ENCODE data around the gene AP5S1. TPM values are rescaled to one million over a fixed set of nuclear protein-coding genes. Genes with fewer than 3 reads are reported as not detected.

The AP5S1 gene
- total RNA-seq, 1 experiment from 2014 or later: 3.9 TPM

GRCh38 chr20:3876676-3877075, 56.3 kb downstream of the AP5S1 start:
- peaks cover 1% of the 10 kb centered on the region; the same call in 1 of the 2 replicates for H3K27me3 Mint-ChIP-seq (ENCODE audit: low read depth)
- no peak overlapping the region for H2AK5ac ChIP-seq (ENCODE audit: insufficient read length, low read length)

More at GRCh38 chr20:3876676-3877075, 56.3 kb downstream of the AP5S1 start:
- no peaks in the 10 kb centered on the region for H3K9me3 ChIP-seq (ENCODE audit: control insufficient read depth, low read depth, low read length)
- no peak overlapping the region for H3K14ac ChIP-seq (ENCODE audit: insufficient read depth, low read length)
- no peak overlapping the region for H4K8ac ChIP-seq (replicated peaks; ENCODE audit: insufficient read length, low read depth, low read length)
- no peak overlapping the region for H3K23ac ChIP-seq (ENCODE audit: insufficient read length, low read depth, low read length)
- Mint-ChIP-seq H3K4me1 (peaks cover 5% of the 10 kb centered on the region in 2 experiments; a peak in 3 of 4 replicates), H3K9me3 (no peaks in the 10 kb centered on the region), H3K4me3 (no peak overlapping the region), H3K27ac (peak overlapping the region in 1 of 3 experiments; percentile 22; a peak in 1 of 7 replicates), H3K36me3 (ENCODE audit: insufficient read depth in 1 of 3, low read depth in 3 of 3) (peaks cover 3 to 22% (median 14%) of the 10 kb centered on the region in 3 experiments; a peak in 6 of 7 replicates)
- no peaks in the 10 kb centered on the region for H4K20me1 ChIP-seq (ENCODE audit: control insufficient read depth, insufficient read depth, insufficient read length)
- H4K5ac ChIP-seq (ENCODE audit: insufficient read length, low read depth, low read length): no peak overlapping the region
- DNase-seq: no peak
- H2AFZ ChIP-seq (ENCODE audit: low read length): no peak overlapping the region
- no peaks in the 10 kb centered on the region for H3K79me1 ChIP-seq (ENCODE audit: insufficient read depth, low read depth, low read length, poor library complexity, severe bottlenecking)
- H2BK5ac ChIP-seq (ENCODE audit: insufficient read length, low read length): no peak overlapping the region
- no peak overlapping the region for H3K4ac ChIP-seq (ENCODE audit: low read depth, low read length)
- no peak overlapping the region for H3K56ac ChIP-seq (ENCODE audit: insufficient read length, low read depth, low read length)
- no peak overlapping the region for H2BK12ac ChIP-seq (ENCODE audit: insufficient read length, low read depth, low read length)
- no peaks in the 10 kb centered on the region; the same call in 1 of the 2 replicates for H3K4me1 ChIP-seq (ENCODE audit: insufficient read depth, low read length)
- no peak for TF ChIP-seq CTCF (conservative IDR thresholded peaks at IDR 0.05)
- no peak overlapping the region for H2BK20ac ChIP-seq (ENCODE audit: low read depth, low read length, poor library complexity, severe bottlenecking)
- H3K27ac ChIP-seq (ENCODE audit: insufficient read length, low read depth, low read length): no peak overlapping the region
- H3K4me2 ChIP-seq (ENCODE audit: insufficient read depth, insufficient read length, low read length): no peak overlapping the region
- H3K9ac ChIP-seq (ENCODE audit: extremely low read depth, insufficient read length, low read length): no peak overlapping the region
- H3K79me2 ChIP-seq (ENCODE audit: insufficient read depth, low read length): no peaks in the 10 kb centered on the region
- H3K18ac ChIP-seq (ENCODE audit: insufficient read length, low read depth, low read length): no peak overlapping the region
- H3K23me2 ChIP-seq (ENCODE audit: insufficient read length, low read depth, low read length, poor library complexity, severe bottlenecking): no peaks in the 10 kb centered on the region
- no peak overlapping the region for H3T11ph ChIP-seq (ENCODE audit: low read length)
- no peaks in the 10 kb centered on the region for H3K27me3 ChIP-seq (ENCODE audit: insufficient read depth, low read length)
- no peak overlapping the region for H2BK15ac ChIP-seq (ENCODE audit: low read depth, low read length)
- no peak overlapping the region for H2BK120ac ChIP-seq (ENCODE audit: low read depth, low read length, poor library complexity, severe bottlenecking)
- H4K91ac ChIP-seq (ENCODE audit: insufficient read length, low read depth, low read length): no peak overlapping the region

Other genes with a start within 250 kb of the AP5S1 start
- not detected in 2 replicates for gene GFRA4, start 157.1 kb upstream of the AP5S1 start, total RNA-seq (2021)
- 4.0 and 4.4 TPM in 2 replicates for gene ADAM33, start 138.5 kb upstream of the AP5S1 start, total RNA-seq (2021)
- gene SIGLEC1, start 107.9 kb upstream of the AP5S1 start, total RNA-seq (2021): not detected in 2 replicates
- gene HSPA12B, start 87.9 kb upstream of the AP5S1 start, total RNA-seq (2021): 2.7 and 2.9 TPM in 2 replicates
- 79.2 and 80.9 TPM in 2 replicates for gene ADISSP, start 52.8 kb upstream of the AP5S1 start, total RNA-seq (2021)
- gene SPEF1, start 39.1 kb upstream of the AP5S1 start, total RNA-seq (2021): 0.22 and 0.24 TPM in 2 replicates
- 63.1 and 64.0 TPM in 2 replicates for gene CENPB, start 33.8 kb upstream of the AP5S1 start, total RNA-seq (2021)
- 22.9 and 24.0 TPM in 2 replicates for gene CDC25B, start 24.2 kb upstream of the AP5S1 start, total RNA-seq (2021)
- gene MAVS, start 26.3 kb downstream of the AP5S1 start, total RNA-seq (2021): 24.2 and 24.3 TPM in 2 replicates
- 61.0 and 65.4 TPM in 2 replicates for gene PANK2, start 68.8 kb downstream of the AP5S1 start, total RNA-seq (2021)
- 19.2 and 20.4 TPM in 2 replicates for gene RNF24, start 195.0 kb downstream of the AP5S1 start, total RNA-seq (2021)